IPS-15b (cell line): ENCODE data around the gene CIDEC.
"Not testable (repeated sequence)": the region's sequence is repeated elsewhere in the genome, so short reads cannot be mapped to it uniquely, and the experiment has no call there.

ENCODE experiments used
- H3K27me3 ChIP-seq: one replicate; pipeline ENCODE4 v1.6.1; 2013; ENCODE audit warnings: low read length; ENCODE audit not compliant: control insufficient read depth, insufficient read depth
- H3K36me3 ChIP-seq: one replicate; pipeline ENCODE4 v1.6.1; 2013; ENCODE audit warnings: low read length; ENCODE audit not compliant: control insufficient read depth, insufficient read depth
- H3K4me1 ChIP-seq: one replicate; pipeline ENCODE4 v1.6.1; 2013; ENCODE audit warnings: mild to moderate bottlenecking, low read length; ENCODE audit not compliant: control insufficient read depth, insufficient read depth
- H3K4me3 ChIP-seq: one replicate; pipeline ENCODE4 v1.5.1; 2013; ENCODE audit warnings: low read depth, low read length
- H3K9ac ChIP-seq: one replicate; pipeline ENCODE4 v1.6.1; 2013; ENCODE audit warnings: low read depth, mild to moderate bottlenecking, low read length
- H3K9me3 ChIP-seq: one replicate; pipeline ENCODE4 v1.6.1; 2013; ENCODE audit warnings: mild to moderate bottlenecking, low read length; ENCODE audit not compliant: control insufficient read depth, insufficient read depth

The CIDEC gene

DNA sequence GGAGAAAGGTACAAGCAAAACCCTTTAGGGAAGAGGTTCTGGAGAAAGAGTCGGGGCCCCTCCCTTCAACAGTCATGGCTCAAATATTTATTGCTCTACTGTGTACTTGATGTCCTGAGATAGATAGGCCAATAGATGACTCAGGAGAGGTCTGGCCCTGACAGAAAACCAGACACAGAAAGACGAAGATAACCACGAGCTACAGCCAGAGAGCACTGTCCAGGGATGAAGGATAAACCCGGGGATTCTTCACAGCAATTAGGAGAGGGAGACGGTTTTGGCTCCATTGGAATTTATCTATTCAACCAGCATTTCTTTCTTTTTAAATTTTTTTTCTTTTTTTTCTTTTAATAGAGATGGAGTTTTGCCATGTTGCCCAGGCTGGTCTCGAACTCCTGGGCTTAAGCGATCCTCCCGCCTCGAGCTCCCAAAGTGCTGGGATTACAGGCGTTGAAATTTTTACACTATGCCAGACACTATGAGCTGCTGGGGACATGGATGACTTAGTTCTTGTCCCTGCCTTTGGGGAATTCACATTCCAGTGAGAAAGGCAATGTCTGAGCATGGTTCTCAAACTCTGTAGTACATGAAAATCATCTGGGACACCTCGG, 4.6 kb upstream of the CIDEC start:
- Histone ChIP-seq H3K9ac (no peak overlapping the region), H3K4me3 (no peak overlapping the region), H3K4me1 (no peaks in the 10 kb centered on the region), H3K9me3 (no peaks in the 10 kb centered on the region), H3K27me3 (no peaks in the 10 kb centered on the region), H3K36me3 (no peaks in the 10 kb centered on the region)

GRCh38 chr3:9883706-9884554, 3.9 kb upstream of the CIDEC start:
- Histone ChIP-seq H3K36me3 (no peaks in the 10 kb centered on the region), H3K9ac (no peak overlapping the region), H3K4me1 (no peaks in the 10 kb centered on the region), H3K4me3 (no peak overlapping the region), H3K9me3 (no peaks in the 10 kb centered on the region), H3K27me3 (no peaks in the 10 kb centered on the region)

DNA sequence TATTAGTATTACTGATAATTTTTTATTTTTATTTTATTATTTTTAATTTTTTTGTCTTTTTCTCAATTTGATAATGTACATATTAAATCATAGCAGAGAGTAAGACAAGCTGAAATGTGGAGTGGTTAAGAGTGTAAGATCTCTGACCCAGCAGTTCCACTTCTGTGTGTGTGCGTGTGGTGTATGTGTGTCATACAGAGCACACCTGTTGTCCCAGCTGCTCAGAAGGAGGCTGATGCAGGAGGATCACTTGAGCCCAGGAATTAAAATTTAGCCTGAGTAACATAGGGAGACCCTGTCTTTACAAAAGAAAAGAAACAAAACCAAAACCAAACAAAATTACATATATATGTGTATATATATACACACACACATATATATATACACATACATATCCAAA, 1.4 kb upstream of the CIDEC start:
- Histone ChIP-seq H3K9ac (no peak overlapping the region), H3K36me3 (no peaks in the 10 kb centered on the region), H3K27me3 (no peaks in the 10 kb centered on the region)

DNA sequence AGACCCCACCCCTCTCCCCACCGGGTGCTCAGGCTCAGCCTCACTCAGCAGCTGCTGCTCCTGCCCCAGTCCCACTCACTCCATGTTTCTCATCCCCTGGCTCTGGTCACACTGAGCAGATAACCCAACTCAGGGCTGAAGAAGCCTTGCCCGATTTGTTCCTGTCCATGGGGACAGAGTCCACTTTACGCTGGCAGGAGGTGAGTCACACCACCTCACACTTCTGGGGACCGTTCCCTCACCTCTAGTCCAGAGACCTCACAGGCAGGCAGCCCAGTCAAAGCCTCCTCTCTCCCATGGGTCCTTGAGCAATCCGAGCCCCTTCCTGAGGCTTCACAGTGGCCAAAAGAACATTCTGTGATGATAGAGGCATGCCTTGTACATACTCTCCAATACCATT, 1.4 kb downstream of the CIDEC start:
- H3K4me1 ChIP-seq: no peaks in the 10 kb centered on the region
- H3K27me3 ChIP-seq: no peaks in the 10 kb centered on the region
- no peaks in the 10 kb centered on the region for H3K9me3 ChIP-seq
- H3K4me3 ChIP-seq: no peak overlapping the region
- H3K36me3 ChIP-seq: no peaks in the 10 kb centered on the region
- no peak overlapping the region for H3K9ac ChIP-seq

More for the DNA sequence above, 1.4 kb upstream of the CIDEC start:
- Histone ChIP-seq H3K4me1 (no peaks in the 10 kb centered on the region), H3K4me3 (no peak overlapping the region), H3K9me3 (no peaks in the 10 kb centered on the region)

- H3K4me1 ChIP-seq: no peaks in the 10 kb centered on the region
- H3K9ac ChIP-seq: no peak overlapping the region
- no peaks in the 10 kb centered on the region for H3K9me3 ChIP-seq
- no peaks in the 10 kb centered on the region for H3K36me3 ChIP-seq
- H3K4me3 ChIP-seq: no peak overlapping the region
- H3K27me3 ChIP-seq: no peaks in the 10 kb centered on the region
Measured at GRCh38 chr3:9876991-9877390, 3.1 kb downstream of the CIDEC start.

- H3K9me3 ChIP-seq, H3K4me3 ChIP-seq, H3K9ac ChIP-seq, H3K4me1 ChIP-seq, H3K27me3 ChIP-seq, H3K36me3 ChIP-seq: not testable (repeated sequence)
Measured at GRCh38 chr3:9876255-9876654, 3.8 kb downstream of the CIDEC start.

GRCh38 chr3:9875448-9875847, 4.6 kb downstream of the CIDEC start:
- Histone ChIP-seq H3K36me3 (no peaks in the 10 kb centered on the region), H3K9me3 (no peaks in the 10 kb centered on the region), H3K27me3 (no peaks in the 10 kb centered on the region), H3K4me3 (no peak overlapping the region), H3K4me1 (no peaks in the 10 kb centered on the region), H3K9ac (no peak overlapping the region)

GRCh38 chr3:9872067-9872466, 8.0 kb downstream of the CIDEC start:
- H3K27me3 ChIP-seq, H3K4me1 ChIP-seq, H3K36me3 ChIP-seq, H3K4me3 ChIP-seq, H3K9me3 ChIP-seq, H3K9ac ChIP-seq: not testable (repeated sequence)

DNA sequence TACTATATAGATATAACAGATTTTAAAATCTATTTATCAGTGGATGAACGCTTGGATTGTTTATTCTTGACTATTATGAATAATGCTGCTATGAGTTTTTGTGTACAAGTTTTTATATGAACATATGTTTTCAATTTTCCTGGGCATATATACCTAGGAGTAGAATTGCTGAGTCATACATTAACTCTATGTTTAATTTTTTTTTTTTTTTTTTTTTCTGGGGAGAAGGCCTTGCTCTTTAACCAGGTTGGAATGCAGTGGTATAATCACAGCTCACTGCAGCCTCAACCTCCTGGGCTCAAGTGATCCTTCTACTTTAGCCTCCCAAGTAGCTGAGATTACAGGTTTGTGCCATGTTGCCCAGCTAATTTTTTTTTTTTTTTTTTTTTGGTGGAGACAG, 9.1 kb downstream of the CIDEC start:
- no peaks in the 10 kb centered on the region for H3K4me1 ChIP-seq
- H3K27me3 ChIP-seq: no peaks in the 10 kb centered on the region
- no peak overlapping the region for H3K4me3 ChIP-seq
- no peaks in the 10 kb centered on the region for H3K36me3 ChIP-seq
- H3K9ac ChIP-seq: no peak overlapping the region
- no peaks in the 10 kb centered on the region for H3K9me3 ChIP-seq

DNA sequence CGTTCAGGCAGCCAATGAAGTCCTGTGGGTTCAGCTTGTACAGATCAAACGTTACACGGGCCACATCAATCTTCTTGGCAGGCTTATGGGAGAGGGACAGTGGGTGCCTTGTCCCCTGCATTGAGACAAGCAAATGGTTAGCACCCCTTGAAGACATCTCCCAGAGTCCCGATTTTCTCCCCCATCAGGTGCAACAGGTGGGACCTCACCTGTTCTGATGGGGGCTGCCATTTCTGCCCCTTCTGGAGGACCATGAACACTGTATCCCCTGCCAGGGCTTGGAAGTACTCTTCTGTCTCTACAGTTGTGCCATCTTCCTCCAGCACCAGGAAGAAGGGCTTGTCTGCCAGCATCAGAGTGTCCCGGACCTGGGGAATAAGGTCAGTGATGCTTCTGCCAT, 10.1 kb downstream of the CIDEC start:
- H3K4me3 ChIP-seq: no peak overlapping the region
- no peaks in the 10 kb centered on the region for H3K9me3 ChIP-seq
- H3K27me3 ChIP-seq: no peaks in the 10 kb centered on the region
- no peak overlapping the region for H3K9ac ChIP-seq
- no peaks in the 10 kb centered on the region for H3K4me1 ChIP-seq
- H3K36me3 ChIP-seq: no peaks in the 10 kb centered on the region

GRCh38 chr3:9867106-9867505, 12.9 kb downstream of the CIDEC start:
- Histone ChIP-seq H3K9me3 (no peaks in the 10 kb centered on the region), H3K4me3 (no peak overlapping the region), H3K36me3 (no peaks in the 10 kb centered on the region), H3K4me1 (no peaks in the 10 kb centered on the region), H3K27me3 (no peaks in the 10 kb centered on the region), H3K9ac (no peak overlapping the region)

DNA sequence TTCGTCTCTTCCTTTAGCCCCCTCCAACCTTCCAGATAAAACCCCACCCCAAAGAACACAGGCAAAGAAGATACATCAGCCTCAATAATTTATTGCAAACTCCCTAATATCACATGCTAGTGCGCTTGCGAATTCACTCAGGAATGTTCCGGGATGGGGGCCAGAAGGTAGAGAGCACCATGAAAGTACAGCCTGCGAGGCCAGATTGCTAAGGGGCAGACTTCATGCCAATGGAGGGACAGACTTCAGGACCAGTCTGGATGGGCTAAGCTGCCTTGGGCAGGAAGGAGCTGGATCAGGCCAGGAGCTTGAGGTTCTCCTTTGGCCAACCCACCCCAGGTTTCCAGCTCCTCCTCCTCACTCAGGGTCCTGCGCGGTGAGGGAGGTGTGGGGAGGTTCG, 13.4 kb downstream of the CIDEC start:
- Histone ChIP-seq H3K4me3 (no peak overlapping the region), H3K36me3 (no peaks in the 10 kb centered on the region), H3K27me3 (no peaks in the 10 kb centered on the region), H3K4me1 (no peaks in the 10 kb centered on the region), H3K9ac (no peak overlapping the region), H3K9me3 (no peaks in the 10 kb centered on the region)
